GM18861 (cell line): Measurements from ENCODE around the gene ZFP64.

ENCODE experiments used
- ATAC-seq: cut with Tn5 transposase; IDR thresholded peaks from one replicate; pipeline ENCODE4 v1.9.1; 2021; ENCODE audit not compliant: unreplicated experiment

ZFP64 gene

GRCh38 chr20:52105442-52106422 is 85.8 kb downstream of the ZFP64 start:
- no peak for ATAC-seq

GRCh38 chr20:52104546-52105441 is 86.8 kb downstream of the ZFP64 start:
- ATAC-seq = no peak

- ATAC-seq = no peak
Observed at GRCh38 chr20:52103913-52104545, 87.5 kb downstream of the ZFP64 start.

GRCh38 chr20:52103335-52103912 is 88.2 kb downstream of the ZFP64 start:
- ATAC-seq = no peak

- no peak for ATAC-seq
Observed at GRCh38 chr20:52102559-52102958, 89.0 kb downstream of the ZFP64 start.

GRCh38 chr20:52102126-52102525 is 89.5 kb downstream of the ZFP64 start:
- no peak for ATAC-seq
